Measurements from ENCODE around the gene CPB2.

The CPB2 gene

DNA sequence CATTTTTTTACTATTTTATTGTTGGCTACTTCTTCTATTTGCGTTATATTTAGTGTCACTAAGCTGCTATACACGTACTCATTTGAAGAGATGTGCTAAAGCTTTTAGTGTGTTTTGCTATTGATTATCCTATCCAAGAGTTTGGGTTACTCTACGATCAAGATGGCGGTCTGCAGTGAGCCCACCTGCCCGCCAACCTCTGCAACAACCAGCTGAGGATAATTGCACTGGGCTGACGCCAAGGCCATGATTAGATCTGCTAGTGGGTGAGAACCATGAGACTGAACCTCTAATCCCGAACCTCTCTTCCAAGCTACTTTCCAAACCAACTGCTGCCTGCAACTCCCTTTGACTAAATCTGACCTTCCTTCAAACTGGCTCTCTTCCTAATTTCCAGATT, 1.8 kb downstream of the CPB2 start:
- POLR2A ChIA-PET (ENCODE audit: low non-redundant PET) = no interaction called here
- H3K27ac ChIP-seq = no peak overlapping the region
- TF ChIP-seq, protein P1, sequence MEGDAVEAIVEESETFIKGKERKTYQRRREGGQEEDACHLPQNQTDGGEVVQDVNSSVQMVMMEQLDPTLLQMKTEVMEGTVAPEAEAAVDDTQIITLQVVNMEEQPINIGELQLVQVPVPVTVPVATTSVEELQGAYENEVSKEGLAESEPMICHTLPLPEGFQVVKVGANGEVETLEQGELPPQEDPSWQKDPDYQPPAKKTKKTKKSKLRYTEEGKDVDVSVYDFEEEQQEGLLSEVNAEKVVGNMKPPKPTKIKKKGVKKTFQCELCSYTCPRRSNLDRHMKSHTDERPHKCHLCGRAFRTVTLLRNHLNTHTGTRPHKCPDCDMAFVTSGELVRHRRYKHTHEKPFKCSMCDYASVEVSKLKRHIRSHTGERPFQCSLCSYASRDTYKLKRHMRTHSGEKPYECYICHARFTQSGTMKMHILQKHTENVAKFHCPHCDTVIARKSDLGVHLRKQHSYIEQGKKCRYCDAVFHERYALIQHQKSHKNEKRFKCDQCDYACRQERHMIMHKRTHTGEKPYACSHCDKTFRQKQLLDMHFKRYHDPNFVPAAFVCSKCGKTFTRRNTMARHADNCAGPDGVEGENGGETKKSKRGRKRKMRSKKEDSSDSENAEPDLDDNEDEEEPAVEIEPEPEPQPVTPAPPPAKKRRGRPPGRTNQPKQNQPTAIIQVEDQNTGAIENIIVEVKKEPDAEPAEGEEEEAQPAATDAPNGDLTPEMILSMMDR (conservative IDR thresholded peaks at IDR 0.05; ENCODE audit: low read depth) = no peak
- CTCF ChIA-PET = no interaction called here
- DNase-seq (ENCODE audit: low spot score) = no peak

DNA sequence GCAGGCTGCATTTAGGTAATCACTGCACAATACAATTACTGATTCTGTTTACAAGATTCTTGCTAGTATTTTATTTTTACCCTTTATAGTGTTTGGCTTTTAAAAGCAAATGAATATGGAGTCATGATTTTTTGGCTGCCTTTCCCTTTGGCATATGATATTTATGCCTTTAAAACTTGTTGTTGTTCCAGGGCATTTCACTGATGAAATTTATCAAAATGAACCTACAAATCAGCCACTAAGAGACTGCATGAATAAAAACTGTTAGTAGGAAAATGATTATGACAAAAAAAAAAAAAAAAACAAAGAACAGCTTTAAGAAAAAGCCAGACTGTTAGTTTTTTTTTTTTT, 2.6 kb downstream of the CPB2 start:
- POLR2A ChIA-PET (ENCODE audit: low non-redundant PET) = no interaction called here

DNA sequence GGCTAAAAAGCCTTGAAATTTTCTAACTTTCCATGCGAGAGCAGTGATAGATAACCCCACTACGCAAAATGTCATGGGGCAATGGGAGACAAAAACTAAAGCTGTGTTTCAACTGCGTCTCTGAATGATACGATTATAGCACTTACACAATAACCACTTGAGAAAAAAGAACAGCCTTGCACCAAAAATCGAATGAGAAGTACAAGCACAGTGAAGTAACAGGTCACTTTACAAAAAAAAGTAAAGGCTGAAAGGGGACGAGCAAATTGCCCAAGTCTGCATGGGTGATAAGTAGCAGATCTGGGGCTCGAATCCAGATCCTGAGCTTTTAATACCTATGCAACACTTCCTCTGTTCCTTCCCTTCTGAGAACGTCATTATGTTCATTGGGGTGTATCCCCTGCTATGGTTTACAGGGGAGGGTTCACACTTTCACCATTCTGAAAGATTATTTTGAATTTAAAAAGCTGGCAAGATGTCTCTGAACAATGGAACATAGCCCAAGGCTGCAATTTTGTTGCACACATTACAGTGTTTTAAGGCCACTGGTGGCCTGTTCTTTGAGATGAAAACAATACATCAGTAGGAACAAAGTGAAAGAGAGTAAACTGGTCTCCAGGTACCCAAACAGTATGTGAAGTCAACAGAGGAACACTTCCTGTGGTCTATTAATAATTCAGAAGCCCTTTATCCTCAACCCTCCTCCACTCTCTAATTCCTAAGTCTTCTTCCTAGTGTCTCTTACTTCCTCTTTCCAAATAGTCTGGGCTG, 3.2 kb downstream of the CPB2 start:
- CTCF ChIA-PET = no interaction called here
- H3K27ac ChIP-seq = no peak overlapping the region
- TF ChIP-seq, protein P1 (conservative IDR thresholded peaks at IDR 0.05; ENCODE audit: low read depth) = no peak
- POLR2A ChIA-PET (ENCODE audit: low non-redundant PET) = no interaction called here
- no peak for DNase-seq (ENCODE audit: low spot score)

More for the DNA sequence above, 2.6 kb downstream of the CPB2 start:
- no peak overlapping the region for H3K27ac ChIP-seq
- DNase-seq (ENCODE audit: low spot score) = no peak
- CTCF ChIA-PET = no interaction called here
- TF ChIP-seq, protein P1 (conservative IDR thresholded peaks at IDR 0.05; ENCODE audit: low read depth) = no peak

DNA sequence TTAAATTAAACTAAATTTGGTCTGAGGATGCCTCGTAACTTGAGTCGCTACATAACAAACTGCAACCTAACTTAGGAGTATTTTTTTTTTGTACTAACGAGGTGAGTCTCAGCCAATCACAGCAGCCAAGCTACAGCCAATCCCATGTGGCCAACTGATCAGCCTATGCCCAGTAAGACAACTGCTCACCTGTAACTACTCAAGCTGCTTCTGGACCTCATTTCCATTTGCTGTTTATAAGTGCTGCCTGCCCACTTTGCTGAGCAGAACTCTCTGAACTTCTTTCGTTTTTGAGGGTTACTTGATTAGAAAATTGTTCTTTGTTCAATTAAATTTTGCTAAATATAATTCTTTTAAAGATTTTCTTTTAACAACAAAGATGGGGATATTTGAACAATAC, 3.8 kb downstream of the CPB2 start:
- H3K27ac ChIP-seq = no peak overlapping the region
- no peak for DNase-seq (ENCODE audit: low spot score)
- TF ChIP-seq, protein P1 (conservative IDR thresholded peaks at IDR 0.05; ENCODE audit: low read depth) = no peak
- CTCF ChIA-PET = no interaction called here
- POLR2A ChIA-PET (ENCODE audit: low non-redundant PET) = no interaction called here

DNA sequence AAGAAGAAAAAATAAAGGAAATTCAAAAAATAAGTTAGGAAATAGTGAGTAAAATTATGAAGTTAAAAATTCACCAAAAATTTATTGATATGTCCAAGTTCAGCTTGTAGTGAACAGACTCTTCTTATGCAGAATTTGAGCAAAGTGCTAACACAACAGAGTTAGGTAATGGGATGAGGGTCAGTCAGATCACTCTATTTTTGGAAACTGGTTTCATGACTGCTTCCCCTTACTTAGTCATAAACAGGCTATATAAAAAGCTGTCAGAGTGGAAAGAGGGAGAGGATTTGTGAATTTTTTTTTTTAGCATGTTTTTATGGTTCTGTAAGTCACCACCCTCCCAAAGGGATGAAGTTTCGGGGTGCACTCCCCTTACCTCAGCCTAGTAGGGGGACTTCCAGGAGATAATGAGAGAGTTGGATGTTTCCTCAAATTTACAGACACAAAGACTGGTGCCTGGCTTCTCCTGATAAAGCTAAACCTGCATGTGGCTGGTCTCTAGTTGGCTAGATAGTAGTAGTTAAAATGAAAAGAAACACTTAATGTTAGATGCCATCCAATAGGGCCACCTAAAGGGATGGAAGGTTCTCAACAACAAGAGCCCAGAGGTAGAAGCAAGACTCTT, 4.5 kb downstream of the CPB2 start:
- ChIA-PET CTCF (no interaction called here), POLR2A (ENCODE audit: low non-redundant PET) (no interaction called here)
- DNase-seq (ENCODE audit: low spot score) = no peak
- no peak overlapping the region for H3K27ac ChIP-seq
- TF ChIP-seq, protein P1 (conservative IDR thresholded peaks at IDR 0.05; ENCODE audit: low read depth) = no peak

DNA sequence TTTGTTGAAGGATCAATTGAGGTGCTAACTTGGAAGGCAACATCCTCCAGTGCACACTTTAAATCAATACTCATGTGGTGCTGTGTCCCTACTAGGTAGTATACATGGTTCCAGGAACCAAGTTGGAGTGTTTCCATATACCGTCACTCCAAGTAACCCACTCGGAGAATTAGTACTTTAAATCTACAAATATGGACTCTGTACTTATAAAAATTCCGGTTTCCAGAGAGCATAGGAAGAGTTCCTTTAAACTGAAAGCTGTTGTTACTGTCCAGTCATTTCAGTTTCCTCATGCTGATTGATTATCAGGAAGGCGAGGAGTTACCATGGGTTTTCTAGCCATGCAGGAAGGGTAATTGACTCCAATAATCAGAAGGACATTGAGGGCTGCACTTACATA, 7.2 kb downstream of the CPB2 start:
- TF ChIP-seq, protein P1 (conservative IDR thresholded peaks at IDR 0.05; ENCODE audit: low read depth) = no peak
- CTCF ChIA-PET = interaction anchor here (1.1 kb wide), 1 partner anchor 16 kb away, joined by 3 read pairs; no protein-coding TSS in a partner anchor
- no peak for DNase-seq (ENCODE audit: low spot score)
- H3K27ac ChIP-seq = no peak overlapping the region
- POLR2A ChIA-PET (ENCODE audit: low non-redundant PET) = no interaction called here

All from RWPE1 (cell line).